OCI-LY3 (cell line): ENCODE data around the gene RANBP3.

Experiments
- EZH2phosphoT487 ChIP-seq: fragments of 200-600 bp; shearing (Covaris generic); IDR thresholded peaks from 2 replicates; pipeline ENCODE4 v1.6.1; 2018; ENCODE audit warnings: antibody characterized with exemption, mixed run types, low read depth
- TF ChIP-seq, protein P1 (sequence below): fragments of 200-600, 300-600 bp; sonication (generic); IDR thresholded peaks from 2 replicates; pipeline ENCODE4 v1.5.1; 2014; ENCODE audit warnings: antibody characterized with exemption, low read length, low read depth

DNA sequence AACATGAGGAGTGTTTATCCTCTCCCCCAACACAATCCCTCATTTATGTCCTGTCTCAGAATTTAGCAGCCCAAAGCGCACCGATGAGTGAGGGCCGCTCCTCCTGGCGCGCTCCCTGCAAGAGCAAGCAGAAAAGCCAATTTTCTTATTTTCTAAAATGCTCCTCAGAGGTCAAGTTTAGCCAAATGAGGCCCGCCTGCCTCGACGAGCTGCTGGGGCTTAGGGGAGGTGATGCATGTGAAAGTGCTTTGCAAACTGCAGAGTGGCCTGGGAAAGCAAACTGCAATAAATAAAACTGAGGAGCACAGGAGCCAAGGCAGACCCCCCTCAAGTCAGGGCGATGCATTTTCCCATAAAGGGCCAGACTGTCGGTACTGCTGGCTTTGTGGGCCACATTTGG is 34.9 kb downstream of the RANBP3 start:
- TF ChIP-seq, protein P1, sequence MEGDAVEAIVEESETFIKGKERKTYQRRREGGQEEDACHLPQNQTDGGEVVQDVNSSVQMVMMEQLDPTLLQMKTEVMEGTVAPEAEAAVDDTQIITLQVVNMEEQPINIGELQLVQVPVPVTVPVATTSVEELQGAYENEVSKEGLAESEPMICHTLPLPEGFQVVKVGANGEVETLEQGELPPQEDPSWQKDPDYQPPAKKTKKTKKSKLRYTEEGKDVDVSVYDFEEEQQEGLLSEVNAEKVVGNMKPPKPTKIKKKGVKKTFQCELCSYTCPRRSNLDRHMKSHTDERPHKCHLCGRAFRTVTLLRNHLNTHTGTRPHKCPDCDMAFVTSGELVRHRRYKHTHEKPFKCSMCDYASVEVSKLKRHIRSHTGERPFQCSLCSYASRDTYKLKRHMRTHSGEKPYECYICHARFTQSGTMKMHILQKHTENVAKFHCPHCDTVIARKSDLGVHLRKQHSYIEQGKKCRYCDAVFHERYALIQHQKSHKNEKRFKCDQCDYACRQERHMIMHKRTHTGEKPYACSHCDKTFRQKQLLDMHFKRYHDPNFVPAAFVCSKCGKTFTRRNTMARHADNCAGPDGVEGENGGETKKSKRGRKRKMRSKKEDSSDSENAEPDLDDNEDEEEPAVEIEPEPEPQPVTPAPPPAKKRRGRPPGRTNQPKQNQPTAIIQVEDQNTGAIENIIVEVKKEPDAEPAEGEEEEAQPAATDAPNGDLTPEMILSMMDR, result no peak
- TF ChIP-seq EZH2phosphoT487, result no peak
